Activated CD4-positive, alpha-beta T cell treated with anti-CD3 and anti-CD28 coated beads for 48 hours (primary cell): ENCODE measurements around the gene TET3.
A peak's percentile ranks its signal among the peaks of the same experiment; 100 is the strongest.

ENCODE experiments used
- DNase-seq: peaks from one replicate; pipeline ENCODE4 v3.0.0-alpha.2; 2020

Gene TET3

GRCh38 chr2:73965053-73965452, 19.7 kb upstream of the TET3 start:
- no peak for DNase-seq

GRCh38 chr2:73968357-73968937, 16.3 kb upstream of the TET3 start:
- DNase-seq: no peak

GRCh38 chr2:73969356-73969755, 15.4 kb upstream of the TET3 start:
- DNase-seq: peak; percentile 43

GRCh38 chr2:73970141-73970803, 14.4 kb upstream of the TET3 start:
- DNase-seq: no peak

- peak; percentile 64 for DNase-seq
Measured at GRCh38 chr2:73970850-73971471, 13.7 kb upstream of the TET3 start.

GRCh38 chr2:73971722-73972121, 13.0 kb upstream of the TET3 start:
- DNase-seq: no peak

- no peak for DNase-seq
Measured at GRCh38 chr2:73972846-73973245, 11.9 kb upstream of the TET3 start.

- no peak for DNase-seq
Measured at GRCh38 chr2:73975731-73976130, 9.0 kb upstream of the TET3 start.

- no peak for DNase-seq
Measured at GRCh38 chr2:73976803-73977202, 7.9 kb upstream of the TET3 start.

GRCh38 chr2:73977466-73977865, 7.2 kb upstream of the TET3 start:
- no peak for DNase-seq

GRCh38 chr2:73979021-73979420, 5.7 kb upstream of the TET3 start:
- peak; percentile 75 for DNase-seq

GRCh38 chr2:73979686-73980085, 5.0 kb upstream of the TET3 start:
- DNase-seq: no peak

- DNase-seq: no peak
Measured at GRCh38 chr2:73980566-73980965, 4.1 kb upstream of the TET3 start.

- peak; percentile 71 for DNase-seq
Measured at GRCh38 chr2:73981081-73982001, 3.4 kb upstream of the TET3 start.

- no peak for DNase-seq
Measured at GRCh38 chr2:73982140-73982617, 2.5 kb upstream of the TET3 start.

GRCh38 chr2:73983322-73984202, 1.1 kb upstream of the TET3 start:
- peak; percentile 40 for DNase-seq

GRCh38 chr2:73984922-73985307, 205 bp downstream of the TET3 start:
- DNase-seq: peak; percentile 69

- peak; percentile 74 for DNase-seq
Measured at GRCh38 chr2:73985308-73986084, 786 bp downstream of the TET3 start.

GRCh38 chr2:73986085-73986681, 1.5 kb downstream of the TET3 start:
- peak; percentile 62 for DNase-seq

- DNase-seq: peak; percentile 54
Measured at GRCh38 chr2:73987109-73987947, 2.6 kb downstream of the TET3 start.
